ENCODE measurements around the gene SCMH1. TPM values are rescaled to one million over a fixed set of nuclear protein-coding genes. Genes with fewer than 3 reads are reported as not detected.

Gene SCMH1
- polyA plus RNA-seq, 1 of the 3 experiments (the other 2 are of a cell fraction), result 38.5 TPM

DNA sequence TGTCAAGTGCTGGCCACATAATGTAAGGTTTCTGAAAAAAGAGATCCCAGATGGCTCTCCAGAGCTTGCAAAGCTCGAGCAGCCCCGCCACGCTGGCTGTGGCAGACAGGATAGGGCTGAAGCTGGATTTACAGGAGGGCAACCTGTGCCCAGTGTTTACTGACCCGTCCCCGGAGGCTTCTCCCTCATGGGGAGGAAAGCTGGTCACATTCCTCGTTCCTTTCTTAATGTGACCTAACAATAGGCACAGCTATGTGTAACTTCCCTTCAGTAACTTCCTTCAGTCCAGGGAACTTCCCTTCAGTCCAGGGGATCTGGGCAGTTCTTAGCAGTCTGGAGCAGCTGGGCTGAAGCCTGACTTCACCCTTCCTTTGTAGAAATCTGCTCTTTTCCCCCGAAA is 228.3 kb downstream of the SCMH1 start:
- Histone ChIP-seq H2AFZ (ENCODE audit: low read depth) (no peak overlapping the region), H3K9me3 (no peaks in the 10 kb centered on the region), H3K9me2 (no peaks in the 10 kb centered on the region), H4K20me1 (ENCODE audit: insufficient read depth) (no peaks in the 10 kb centered on the region), H3F3A (replicated peaks; ENCODE audit: insufficient read depth) (peaks cover 3% of the 10 kb centered on the region), H3K27me3 (ENCODE audit: insufficient read depth) (no peaks in the 10 kb centered on the region), H3K9ac (no peak overlapping the region), H3K79me2 (ENCODE audit: insufficient read depth) (no peaks in the 10 kb centered on the region), H3K4me2 (no peak overlapping the region), H3K36me3 (replicated peaks in 1 of 2; ENCODE audit: control insufficient read depth in 1 of 2, insufficient read depth in 2 of 2, low read length in 1 of 2) (peaks cover 44 to 73% of the 10 kb centered on the region in 2 experiments), H3K4me1 (ENCODE audit: control insufficient read depth in 1 of 2, insufficient read depth in 2 of 2, low read depth in 1 of 2, low read length in 1 of 2) (no peaks in the 10 kb centered on the region), H3K4me3 (ENCODE audit: low read depth in 2 of 2, low read length in 1 of 2) (no peak overlapping the region), H3K27ac (ENCODE audit: low read depth in 2 of 2, low read length in 1 of 2) (no peak overlapping the region; a peak in 1 of 4 replicates)
- DNase-seq, result no peak
- WGBS (ENCODE audit: low lambda C conversion rate), result 96% methylated on average over 6 of the region's 7 CpGs
- CTCF ChIA-PET, result interaction anchor here (0.6 kb wide), 1 partner anchor 339 kb away, joined by 3 read pairs; no protein-coding TSS in a partner anchor
- TF ChIP-seq MEF2A (IDR thresholded peaks at IDR 0.05; ENCODE audit: borderline replicate concordance, low read depth), result no peak
- no peak for TF ChIP-seq TEAD4 (IDR thresholded peaks at IDR 0.05; ENCODE audit: borderline replicate concordance, insufficient read depth)
- POLR2A ChIA-PET, result no interaction called here

DNA sequence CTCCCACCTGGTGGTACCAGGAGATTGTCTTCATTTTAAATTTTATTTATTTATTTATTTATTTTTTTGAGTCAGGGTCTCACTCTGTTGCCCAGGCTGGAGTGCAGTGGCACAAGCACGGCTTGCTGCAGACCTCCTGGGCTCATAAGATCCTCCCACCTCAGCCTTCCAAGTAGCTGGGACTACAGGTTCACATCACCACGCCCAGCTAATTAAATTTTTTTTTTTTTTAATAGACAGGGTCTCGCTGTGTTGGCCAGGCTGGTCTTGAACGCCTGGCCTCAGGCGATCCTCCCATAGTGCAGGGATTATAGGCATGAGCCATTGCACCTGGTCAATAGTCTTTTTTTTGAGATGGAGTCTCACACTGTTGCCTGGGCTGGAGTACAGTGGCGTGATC is 229.1 kb downstream of the SCMH1 start:
- H3K27ac ChIP-seq (ENCODE audit: low read depth in 2 of 2, low read length in 1 of 2), result no peak overlapping the region
- CTCF ChIA-PET, result interaction anchor here (1.0 kb wide), 1 partner anchor 9 kb away, joined by 4 read pairs; no protein-coding TSS in a partner anchor

DNA sequence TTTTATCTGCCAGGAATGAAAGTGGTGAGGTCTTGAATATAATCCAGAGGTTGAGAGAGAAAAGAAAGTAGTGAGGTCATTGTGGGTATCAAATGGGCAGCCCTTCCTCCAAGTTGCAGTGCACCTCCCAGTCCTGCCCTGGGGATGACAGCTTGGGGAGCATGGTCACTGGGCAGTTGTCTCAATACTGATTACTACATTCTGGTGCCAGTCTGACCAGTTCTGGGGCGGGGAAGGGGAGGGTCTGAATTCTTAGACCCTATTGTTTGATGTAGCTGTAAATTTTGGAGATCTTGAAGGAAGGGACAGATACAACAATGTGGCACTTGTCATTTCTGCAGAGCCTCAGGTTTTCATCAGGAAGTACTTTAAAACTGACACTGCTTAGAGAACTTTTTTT is 231.8 kb downstream of the SCMH1 start:
- Histone ChIP-seq H3K9ac (no peak overlapping the region), H3K27me3 (ENCODE audit: insufficient read depth) (no peaks in the 10 kb centered on the region), H3K4me1 (ENCODE audit: control insufficient read depth in 1 of 2, insufficient read depth in 2 of 2, low read depth in 1 of 2, low read length in 1 of 2) (no peaks in the 10 kb centered on the region), H3K4me2 (no peak overlapping the region), H4K20me1 (ENCODE audit: insufficient read depth) (0 out of 2 replicates have a peak, but pooled peaks cover 3% of the 10 kb centered on the region), H3K4me3 (ENCODE audit: low read depth in 2 of 2, low read length in 1 of 2) (no peak overlapping the region), H3K9me2 (no peaks in the 10 kb centered on the region), H3K27ac (ENCODE audit: low read depth in 2 of 2, low read length in 1 of 2) (no peak overlapping the region), H3K9me3 (no peaks in the 10 kb centered on the region), H3K36me3 (replicated peaks in 1 of 2; ENCODE audit: control insufficient read depth in 1 of 2, insufficient read depth in 2 of 2, low read length in 1 of 2) (peaks cover 74 to 85% of the 10 kb centered on the region in 2 experiments), H3F3A (replicated peaks; ENCODE audit: insufficient read depth) (peaks cover 6% of the 10 kb centered on the region), H3K79me2 (ENCODE audit: insufficient read depth) (peaks cover 23% of the 10 kb centered on the region; the same call in 1 of the 2 replicates), H2AFZ (ENCODE audit: low read depth) (no peak overlapping the region)
- ChIA-PET CTCF (no interaction called here), POLR2A (no interaction called here)
- no peak for DNase-seq
- 100% methylated on average over 1 of the region's 1 CpG for WGBS (ENCODE audit: low lambda C conversion rate)
- TF ChIP-seq SIN3A (IDR thresholded peaks at IDR 0.05; ENCODE audit: borderline replicate concordance, low read depth, low read length) (no peak), SMC3 (IDR thresholded peaks at IDR 0.05; ENCODE audit: low read depth, low read length) (no peak), ELF1 (IDR thresholded peaks at IDR 0.05) (no peak), FOXJ3 (CRISPR knock-in tag; IDR thresholded peaks at IDR 0.05) (no peak), RFX5 (IDR thresholded peaks at IDR 0.05; ENCODE audit: low read length) (no peak), RXRA (IDR thresholded peaks at IDR 0.05; ENCODE audit: borderline replicate concordance, low read depth) (no peak)
- TF ChIP-seq, protein P1, sequence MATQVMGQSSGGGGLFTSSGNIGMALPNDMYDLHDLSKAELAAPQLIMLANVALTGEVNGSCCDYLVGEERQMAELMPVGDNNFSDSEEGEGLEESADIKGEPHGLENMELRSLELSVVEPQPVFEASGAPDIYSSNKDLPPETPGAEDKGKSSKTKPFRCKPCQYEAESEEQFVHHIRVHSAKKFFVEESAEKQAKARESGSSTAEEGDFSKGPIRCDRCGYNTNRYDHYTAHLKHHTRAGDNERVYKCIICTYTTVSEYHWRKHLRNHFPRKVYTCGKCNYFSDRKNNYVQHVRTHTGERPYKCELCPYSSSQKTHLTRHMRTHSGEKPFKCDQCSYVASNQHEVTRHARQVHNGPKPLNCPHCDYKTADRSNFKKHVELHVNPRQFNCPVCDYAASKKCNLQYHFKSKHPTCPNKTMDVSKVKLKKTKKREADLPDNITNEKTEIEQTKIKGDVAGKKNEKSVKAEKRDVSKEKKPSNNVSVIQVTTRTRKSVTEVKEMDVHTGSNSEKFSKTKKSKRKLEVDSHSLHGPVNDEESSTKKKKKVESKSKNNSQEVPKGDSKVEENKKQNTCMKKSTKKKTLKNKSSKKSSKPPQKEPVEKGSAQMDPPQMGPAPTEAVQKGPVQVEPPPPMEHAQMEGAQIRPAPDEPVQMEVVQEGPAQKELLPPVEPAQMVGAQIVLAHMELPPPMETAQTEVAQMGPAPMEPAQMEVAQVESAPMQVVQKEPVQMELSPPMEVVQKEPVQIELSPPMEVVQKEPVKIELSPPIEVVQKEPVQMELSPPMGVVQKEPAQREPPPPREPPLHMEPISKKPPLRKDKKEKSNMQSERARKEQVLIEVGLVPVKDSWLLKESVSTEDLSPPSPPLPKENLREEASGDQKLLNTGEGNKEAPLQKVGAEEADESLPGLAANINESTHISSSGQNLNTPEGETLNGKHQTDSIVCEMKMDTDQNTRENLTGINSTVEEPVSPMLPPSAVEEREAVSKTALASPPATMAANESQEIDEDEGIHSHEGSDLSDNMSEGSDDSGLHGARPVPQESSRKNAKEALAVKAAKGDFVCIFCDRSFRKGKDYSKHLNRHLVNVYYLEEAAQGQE (IDR thresholded peaks at IDR 0.05; ENCODE audit: low read depth, low read length), result no peak
- TF ChIP-seq, protein P2, sequence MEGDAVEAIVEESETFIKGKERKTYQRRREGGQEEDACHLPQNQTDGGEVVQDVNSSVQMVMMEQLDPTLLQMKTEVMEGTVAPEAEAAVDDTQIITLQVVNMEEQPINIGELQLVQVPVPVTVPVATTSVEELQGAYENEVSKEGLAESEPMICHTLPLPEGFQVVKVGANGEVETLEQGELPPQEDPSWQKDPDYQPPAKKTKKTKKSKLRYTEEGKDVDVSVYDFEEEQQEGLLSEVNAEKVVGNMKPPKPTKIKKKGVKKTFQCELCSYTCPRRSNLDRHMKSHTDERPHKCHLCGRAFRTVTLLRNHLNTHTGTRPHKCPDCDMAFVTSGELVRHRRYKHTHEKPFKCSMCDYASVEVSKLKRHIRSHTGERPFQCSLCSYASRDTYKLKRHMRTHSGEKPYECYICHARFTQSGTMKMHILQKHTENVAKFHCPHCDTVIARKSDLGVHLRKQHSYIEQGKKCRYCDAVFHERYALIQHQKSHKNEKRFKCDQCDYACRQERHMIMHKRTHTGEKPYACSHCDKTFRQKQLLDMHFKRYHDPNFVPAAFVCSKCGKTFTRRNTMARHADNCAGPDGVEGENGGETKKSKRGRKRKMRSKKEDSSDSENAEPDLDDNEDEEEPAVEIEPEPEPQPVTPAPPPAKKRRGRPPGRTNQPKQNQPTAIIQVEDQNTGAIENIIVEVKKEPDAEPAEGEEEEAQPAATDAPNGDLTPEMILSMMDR (IDR thresholded peaks at IDR 0.05), result no peak

More for the DNA sequence above, 229.1 kb downstream of the SCMH1 start:
- Histone ChIP-seq H3F3A (replicated peaks; ENCODE audit: insufficient read depth) (peaks cover 8% of the 10 kb centered on the region), H3K79me2 (ENCODE audit: insufficient read depth) (peaks cover 6% of the 10 kb centered on the region; the same call in 1 of the 2 replicates), H3K9ac (no peak overlapping the region), H3K4me3 (ENCODE audit: low read depth in 2 of 2, low read length in 1 of 2) (no peak overlapping the region), H2AFZ (ENCODE audit: low read depth) (no peak overlapping the region), H3K4me1 (ENCODE audit: control insufficient read depth in 1 of 2, insufficient read depth in 2 of 2, low read depth in 1 of 2, low read length in 1 of 2) (no peaks in the 10 kb centered on the region), H3K36me3 (replicated peaks in 1 of 2; ENCODE audit: control insufficient read depth in 1 of 2, insufficient read depth in 2 of 2, low read length in 1 of 2) (peaks cover 52 to 77% of the 10 kb centered on the region in 2 experiments), H3K4me2 (no peak overlapping the region), H3K9me3 (no peaks in the 10 kb centered on the region), H4K20me1 (ENCODE audit: insufficient read depth) (no peaks in the 10 kb centered on the region), H3K27me3 (ENCODE audit: insufficient read depth) (no peaks in the 10 kb centered on the region), H3K9me2 (no peaks in the 10 kb centered on the region)
- POLR2A ChIA-PET, result no interaction called here
- no peak for DNase-seq
- WGBS (ENCODE audit: low lambda C conversion rate), result 90% methylated on average over 6 of the region's 6 CpGs
- TF ChIP-seq YY1 (IDR thresholded peaks at IDR 0.05; ENCODE audit: low read depth) (no peak), RXRA (IDR thresholded peaks at IDR 0.05; ENCODE audit: borderline replicate concordance, low read depth) (no peak), FOXM1 (IDR thresholded peaks at IDR 0.05; ENCODE audit: low read depth) (no peak), ELF1 (IDR thresholded peaks at IDR 0.05) (no peak), GATA2 (CRISPR knock-in tag; IDR thresholded peaks at IDR 0.05) (no peak)
- TF ChIP-seq, protein P3, sequence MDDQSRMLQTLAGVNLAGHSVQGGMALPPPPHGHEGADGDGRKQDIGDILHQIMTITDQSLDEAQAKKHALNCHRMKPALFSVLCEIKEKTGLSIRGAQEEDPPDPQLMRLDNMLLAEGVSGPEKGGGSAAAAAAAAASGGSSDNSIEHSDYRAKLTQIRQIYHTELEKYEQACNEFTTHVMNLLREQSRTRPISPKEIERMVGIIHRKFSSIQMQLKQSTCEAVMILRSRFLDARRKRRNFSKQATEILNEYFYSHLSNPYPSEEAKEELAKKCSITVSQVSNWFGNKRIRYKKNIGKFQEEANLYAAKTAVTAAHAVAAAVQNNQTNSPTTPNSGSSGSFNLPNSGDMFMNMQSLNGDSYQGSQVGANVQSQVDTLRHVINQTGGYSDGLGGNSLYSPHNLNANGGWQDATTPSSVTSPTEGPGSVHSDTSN (IDR thresholded peaks at IDR 0.05), result no peak
- TF ChIP-seq, protein P4, sequence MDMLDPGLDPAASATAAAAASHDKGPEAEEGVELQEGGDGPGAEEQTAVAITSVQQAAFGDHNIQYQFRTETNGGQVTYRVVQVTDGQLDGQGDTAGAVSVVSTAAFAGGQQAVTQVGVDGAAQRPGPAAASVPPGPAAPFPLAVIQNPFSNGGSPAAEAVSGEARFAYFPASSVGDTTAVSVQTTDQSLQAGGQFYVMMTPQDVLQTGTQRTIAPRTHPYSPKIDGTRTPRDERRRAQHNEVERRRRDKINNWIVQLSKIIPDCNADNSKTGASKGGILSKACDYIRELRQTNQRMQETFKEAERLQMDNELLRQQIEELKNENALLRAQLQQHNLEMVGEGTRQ (IDR thresholded peaks at IDR 0.05; ENCODE audit: borderline replicate concordance, low read depth, low read length), result no peak

All from SK-N-SH (cell line).